Lung (tissue), 12 donors: ENCODE results near the gene B3GALT5. TPM values are rescaled to one million over a fixed set of nuclear protein-coding genes. Genes with fewer than 3 reads are reported as not detected.

Source experiments
- ATAC-seq: fragments of 200-7000 bp; cut with Tn5 transposase; one replicate; pipeline ENCODE4 v1.9.1; 2020; ENCODE audit warnings: moderate number of reproducible peaks; ENCODE audit not compliant: insufficient read depth, low FRiP score
- DNase-seq, 3 donors: peaks; one replicate each; pipeline ENCODE4 v3.0.0-alpha.2; 2013 to 2017
- H3K27ac ChIP-seq, 2 donors: one replicate each; pipeline ENCODE4 v1.5.1; 2013; ENCODE audit warnings: mild to moderate bottlenecking in 2 of 2, moderate library complexity in 2 of 2, control low read depth in 1 of 2, inconsistent platforms in 1 of 2, low read depth in 1 of 2, low read length in 1 of 2
- H3K27me3 ChIP-seq, 3 donors: one replicate each; pipeline ENCODE4 v1.5.1; 2013; ENCODE audit warnings: low read length in 2 of 3; ENCODE audit not compliant: control insufficient read depth in 3 of 3, insufficient read depth in 3 of 3
- H3K36me3 ChIP-seq, 4 donors: one replicate each; pipeline ENCODE4 v1.5.1; 2013; ENCODE audit warnings: low read length in 4 of 4, mild to moderate bottlenecking in 1 of 4, moderate library complexity in 1 of 4; ENCODE audit not compliant: control insufficient read depth in 4 of 4, insufficient read depth in 4 of 4
- H3K4me1 ChIP-seq, 5 donors: one replicate each; pipeline ENCODE4 v1.5.1; 2013; ENCODE audit warnings: low read length in 5 of 5, mild to moderate bottlenecking in 2 of 5, moderate library complexity in 1 of 5; ENCODE audit not compliant: control insufficient read depth in 5 of 5, insufficient read depth in 5 of 5
- H3K4me3 ChIP-seq: one replicate; pipeline ENCODE4 v1.5.1; 2013; ENCODE audit warnings: mild to moderate bottlenecking, control low read depth, moderate library complexity
- H3K9ac ChIP-seq, 2 donors: one replicate each; pipeline ENCODE4 v1.5.1; 2013; ENCODE audit warnings: low read length in 2 of 2, control low read depth in 1 of 2; ENCODE audit not compliant: insufficient read depth in 1 of 2
- H3K9me3 ChIP-seq, 4 donors: one replicate each; pipeline ENCODE4 v1.5.1; 2013; ENCODE audit warnings: low read length in 3 of 4, mild to moderate bottlenecking in 1 of 4, moderate library complexity in 1 of 4; ENCODE audit not compliant: control insufficient read depth in 4 of 4, insufficient read depth in 3 of 4
- CTCF ChIP-seq: IDR thresholded peaks from 2 replicates; pipeline ENCODE4 v1.5.1; 2012; ENCODE audit warnings: mild to moderate bottlenecking; ENCODE audit errors: control extremely low read depth, extremely low read depth
- WGBS, 2 donors: extraction: QIAGEN DNeasy Blood & Tissue Kit; methylation state at CpG; one replicate each; pipeline ENCODE4 v1.1.7; 2013; 5-methylcytosine and 5-hydroxymethylcytosine counted together
- polyA plus RNA-seq, 2 donors: library from polyadenylated mRNA; stranded (reverse); fragments of 200-250 nt; gene quantifications; one replicate each; pipeline ENCODE4 v1.2.1, GENCODE V29; 2013
- total RNA-seq, 2 donors: library from RNA; depleted of rRNA in 1 of 2; stranded (reverse); fragments of >200 nt in 1 of 2; gene quantifications; one replicate each; pipeline ENCODE4 v1.2.1, GENCODE V29; 2014 to 2021
- donor health status: control.
- donor health status: control.
- donor health status: Bipolar disorder and iron deficiency.
- donor health status: healthy.
- donor health status: DM: yes; HTN: yes; CAD: no.

B3GALT5 gene
- total and polyA plus RNA-seq, 4 donors = 0.02 to 1.1 (median 0.50) TPM

- no peak overlapping the region for H3K9ac ChIP-seq
- TF ChIP-seq CTCF = no peak
- no peaks in the 10 kb centered on the region for H3K36me3 ChIP-seq
- H3K4me3 ChIP-seq = no peak overlapping the region
- 38 to 40% methylated on average over 18 to 19 of the region's 19 CpGs for WGBS, 2 donors
- peaks cover 4 to 23% (median 8%) of the 10 kb centered on the region in 3 donors for H3K27me3 ChIP-seq
- no peak overlapping the region for H3K27ac ChIP-seq
- peaks cover 0 to 2% (median 0%) of the 10 kb centered on the region in 4 donors for H3K9me3 ChIP-seq
- no peak for ATAC-seq
- peaks cover 0 to 17% (median 6%) of the 10 kb centered on the region in 5 donors for H3K4me1 ChIP-seq
- DNase-seq = peak in 2 of 3 donors; percentile 36 to 50
These were observed 1.1 kb upstream of the B3GALT5 start for GRCh38 chr21:39611551-39612190.

GRCh38 chr21:39613041-39613934, 548 bp downstream of the B3GALT5 start:
- H3K4me1 ChIP-seq = peaks cover 0 to 17% (median 6%) of the 10 kb centered on the region in 5 donors
- H3K4me3 ChIP-seq = no peak overlapping the region
- no peak overlapping the region for H3K27ac ChIP-seq
- peaks cover 0 to 2% (median 0%) of the 10 kb centered on the region in 4 donors for H3K9me3 ChIP-seq
- TF ChIP-seq CTCF = no peak
- no peaks in the 10 kb centered on the region for H3K36me3 ChIP-seq
- DNase-seq = peak in 2 of 3 donors; percentile 44 to 56
- H3K27me3 ChIP-seq = peaks cover 4 to 23% (median 8%) of the 10 kb centered on the region in 3 donors
- 9 to 11% methylated on average over 37 to 47 of the region's 47 CpGs for WGBS, 2 donors
- H3K9ac ChIP-seq = peak overlapping the region in 1 of 2 donors; percentile 57
- no peak for ATAC-seq

GRCh38 chr21:39616211-39616772, 3.6 kb downstream of the B3GALT5 start:
- peaks cover 0 to 16% (median 6%) of the 10 kb centered on the region in 5 donors for H3K4me1 ChIP-seq
- peaks cover 0 to 2% (median 0%) of the 10 kb centered on the region in 4 donors for H3K9me3 ChIP-seq
- ATAC-seq (no peak), DNase-seq (no peak)
- H3K36me3 ChIP-seq = no peaks in the 10 kb centered on the region
- no peak for TF ChIP-seq CTCF
- H3K27me3 ChIP-seq = peaks cover 4 to 21% (median 8%) of the 10 kb centered on the region in 3 donors
- 16 to 24% methylated on average over 5 of the region's 5 CpGs for WGBS, 2 donors
- H3K4me3 ChIP-seq = no peak overlapping the region
- H3K27ac ChIP-seq = no peak overlapping the region
- no peak overlapping the region for H3K9ac ChIP-seq
